GM18520 (cell line): ENCODE results near the gene CACNA1A.

Experiments
- ATAC-seq: cut with Tn5 transposase; IDR thresholded peaks from one replicate; pipeline ENCODE4 v1.9.1; 2021; ENCODE audit not compliant: unreplicated experiment

Gene CACNA1A

GRCh38 chr19:13493516-13494310 lies 12.6 kb downstream of the CACNA1A start:
- ATAC-seq, result no peak

- no peak for ATAC-seq
These were observed 14.2 kb downstream of the CACNA1A start for GRCh38 chr19:13492128-13492527.

GRCh38 chr19:13487985-13488384 lies 18.3 kb downstream of the CACNA1A start:
- no peak for ATAC-seq

GRCh38 chr19:13484166-13484565 lies 22.1 kb downstream of the CACNA1A start:
- no peak for ATAC-seq

GRCh38 chr19:13483215-13483614 lies 23.1 kb downstream of the CACNA1A start:
- no peak for ATAC-seq

GRCh38 chr19:13478576-13478975 lies 27.7 kb downstream of the CACNA1A start:
- no peak for ATAC-seq

GRCh38 chr19:13476071-13476470 lies 30.2 kb downstream of the CACNA1A start:
- no peak for ATAC-seq

- no peak for ATAC-seq
These were observed 31.2 kb downstream of the CACNA1A start for GRCh38 chr19:13475044-13475443.

GRCh38 chr19:13466697-13467096 lies 39.6 kb downstream of the CACNA1A start:
- ATAC-seq, result no peak

GRCh38 chr19:13463296-13463695 lies 43.0 kb downstream of the CACNA1A start:
- no peak for ATAC-seq

- ATAC-seq, result no peak
These were observed 44.7 kb downstream of the CACNA1A start for GRCh38 chr19:13461536-13461935.

GRCh38 chr19:13460045-13460444 lies 46.2 kb downstream of the CACNA1A start:
- no peak for ATAC-seq

GRCh38 chr19:13459351-13459750 lies 46.9 kb downstream of the CACNA1A start:
- no peak for ATAC-seq

GRCh38 chr19:13451434-13451995 lies 54.8 kb downstream of the CACNA1A start:
- no peak for ATAC-seq

GRCh38 chr19:13447978-13448377 lies 58.3 kb downstream of the CACNA1A start:
- no peak for ATAC-seq

- no peak for ATAC-seq
These were observed 64.3 kb downstream of the CACNA1A start for GRCh38 chr19:13441810-13442512.

- ATAC-seq, result no peak
These were observed 68.2 kb downstream of the CACNA1A start for GRCh38 chr19:13437919-13438618.

GRCh38 chr19:13436352-13436751 lies 69.9 kb downstream of the CACNA1A start:
- no peak for ATAC-seq

GRCh38 chr19:13430790-13431582 lies 75.3 kb downstream of the CACNA1A start:
- ATAC-seq, result no peak

GRCh38 chr19:13429563-13429962 lies 76.7 kb downstream of the CACNA1A start:
- no peak for ATAC-seq

GRCh38 chr19:13428352-13428751 lies 77.9 kb downstream of the CACNA1A start:
- ATAC-seq, result no peak
